Kidney epithelial cell (primary cell): ENCODE measurements around the gene NEDD4L. TPM values are rescaled to one million over a fixed set of nuclear protein-coding genes. Genes with fewer than 3 reads are reported as not detected.

Experiments
- DNase-seq: peaks from one replicate; pipeline ENCODE4 v3.0.0-alpha.2; 2010; ENCODE audit warnings: low read depth
- H3K27me3 ChIP-seq: 2 replicates; pipeline ENCODE4 v1.6.0; 2011; ENCODE audit warnings: low read length; ENCODE audit not compliant: control insufficient read depth, insufficient read depth
- H3K36me3 ChIP-seq: 2 replicates; pipeline ENCODE4 v1.5.1; 2011; ENCODE audit warnings: low read length; ENCODE audit not compliant: control insufficient read depth, insufficient read depth
- H3K4me3 ChIP-seq: 2 replicates; pipeline ENCODE4 v1.5.1; 2011; ENCODE audit warnings: low read depth, mild to moderate bottlenecking, control low read depth, low read length
- CTCF ChIP-seq: IDR thresholded peaks from 2 replicates; pipeline ENCODE4 v1.5.1; 2011; ENCODE audit warnings: mild to moderate bottlenecking, moderate library complexity, low read length, control low read depth, inconsistent platforms; ENCODE audit not compliant: insufficient read depth, poor library complexity, severe bottlenecking
- total RNA-seq: library from RNA; depleted of rRNA; stranded (reverse); fragments of >200 nt; gene quantifications from 2 replicates; pipeline ENCODE4 v1.2.3, GENCODE V29; 2015

The NEDD4L gene
- total RNA-seq, 1 donor from 2014 or later: 88.3 TPM

GRCh38 chr18:58119819-58120218 is 75.8 kb downstream of the NEDD4L start:
- Histone ChIP-seq H3K4me3 (no peak overlapping the region), H3K27me3 (no peaks in the 10 kb centered on the region), H3K36me3 (no peaks in the 10 kb centered on the region)
- no peak for TF ChIP-seq CTCF
- DNase-seq: no peak

DNA sequence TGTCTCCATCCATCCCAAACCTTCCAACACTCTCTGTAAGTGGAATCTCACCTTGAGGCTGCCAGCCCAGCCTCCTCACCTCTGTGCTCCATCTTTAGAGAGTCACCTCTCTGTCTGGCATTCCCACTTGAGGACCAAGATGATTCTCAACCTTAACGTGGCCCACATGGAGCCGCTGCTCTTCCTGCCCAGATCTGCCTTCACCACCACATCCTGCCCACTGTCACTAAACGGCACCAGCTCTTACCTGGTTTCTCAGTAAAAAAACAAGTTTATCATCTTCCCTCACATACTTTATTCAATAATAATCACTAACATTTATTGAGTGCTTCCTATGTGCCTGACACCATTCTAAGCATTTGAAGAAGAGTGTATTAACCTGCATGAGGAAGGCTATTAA is 80.4 kb downstream of the NEDD4L start:
- Histone ChIP-seq H3K36me3 (no peaks in the 10 kb centered on the region), H3K4me3 (no peak overlapping the region), H3K27me3 (no peaks in the 10 kb centered on the region)
- no peak for DNase-seq
- TF ChIP-seq CTCF: no peak

DNA sequence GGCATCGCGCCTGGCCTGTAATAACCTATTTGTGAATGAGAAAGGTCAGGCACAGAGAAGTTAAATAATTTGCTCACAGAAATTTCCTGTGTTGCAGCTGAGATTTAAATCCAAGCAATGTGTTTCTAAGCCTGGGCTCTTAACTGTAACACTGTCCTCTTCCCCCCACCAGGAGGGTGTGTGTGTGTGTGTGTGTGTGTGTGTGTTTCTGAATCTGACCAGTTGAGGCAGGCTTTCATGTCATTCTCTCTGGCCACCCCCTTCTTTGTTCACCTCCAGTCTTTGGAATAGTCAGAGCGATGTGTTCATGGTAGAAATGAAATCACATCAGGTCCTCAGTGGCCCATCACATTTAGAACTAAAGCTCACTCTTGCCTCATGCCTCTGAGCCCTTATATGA is 81.2 kb downstream of the NEDD4L start:
- Histone ChIP-seq H3K27me3 (no peaks in the 10 kb centered on the region), H3K4me3 (no peak overlapping the region), H3K36me3 (no peaks in the 10 kb centered on the region)
- TF ChIP-seq CTCF: no peak
- DNase-seq: no peak

DNA sequence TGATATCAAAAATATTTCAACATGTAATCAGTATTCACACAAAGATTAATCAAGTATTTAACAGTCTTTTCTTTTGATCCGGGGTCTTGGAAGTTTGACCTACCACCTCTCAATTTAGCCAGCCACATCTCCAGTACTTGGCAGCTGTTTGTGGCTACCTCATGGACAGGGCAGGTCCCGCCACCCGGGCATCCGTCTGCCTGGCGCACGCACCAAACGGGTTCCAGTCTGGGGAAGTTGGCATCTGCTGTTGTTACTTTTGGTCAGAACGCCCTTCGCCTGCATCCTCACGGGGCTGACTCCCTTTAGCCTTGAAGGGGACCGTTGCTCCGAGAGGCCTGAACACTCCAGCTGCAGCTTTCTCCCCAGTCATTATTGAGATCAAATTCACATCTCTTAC is 81.7 kb downstream of the NEDD4L start:
- no peak for DNase-seq
- no peaks in the 10 kb centered on the region for H3K27me3 ChIP-seq
- no peak overlapping the region for H3K4me3 ChIP-seq
- TF ChIP-seq CTCF: no peak
- no peaks in the 10 kb centered on the region for H3K36me3 ChIP-seq

GRCh38 chr18:58128381-58129374 is 84.7 kb downstream of the NEDD4L start:
- DNase-seq: peak; percentile 86
- no peak for TF ChIP-seq CTCF
- Histone ChIP-seq H3K27me3 (no peaks in the 10 kb centered on the region), H3K36me3 (no peaks in the 10 kb centered on the region), H3K4me3 (no peak overlapping the region)
